MM.1S (cell line): ENCODE measurements around the gene CPEB4.

Experiments used
- DNase-seq: peaks from one replicate; pipeline ENCODE4 v3.0.0-alpha.2; 2015
- H2AFZ ChIP-seq: fragments of 300-600 bp; sonication (generic); 2 replicates; pipeline ENCODE4 v1.6.0; 2016; ENCODE audit warnings: antibody characterized with exemption, low read length
- H3F3A ChIP-seq: fragments of 300-600 bp; sonication (generic); 2 replicates; pipeline ENCODE4 v1.6.1; 2016; ENCODE audit warnings: mild to moderate bottlenecking, antibody characterized with exemption, low read length, moderate library complexity, mixed read lengths; ENCODE audit not compliant: insufficient read depth
- H3K27ac ChIP-seq: fragments of 300-600 bp; sonication (generic); 2 replicates; pipeline ENCODE4 v1.5.1; 2016; ENCODE audit warnings: mild to moderate bottlenecking, low read length
- H3K27me3 ChIP-seq: fragments of 300-600 bp; sonication (generic); replicated peaks from 2 replicates; pipeline ENCODE4 v1.6.0; 2016; ENCODE audit warnings: low read length; ENCODE audit not compliant: insufficient read depth
- H3K36me3 ChIP-seq: fragments of 300-600 bp; sonication (generic); replicated peaks from 2 replicates; pipeline ENCODE4 v1.6.1; 2016; ENCODE audit warnings: mild to moderate bottlenecking, low read length, mixed read lengths; ENCODE audit not compliant: insufficient read depth
- H3K4me1 ChIP-seq: fragments of 300-600 bp; sonication (generic); 2 replicates; pipeline ENCODE4 v1.6.1; 2016; ENCODE audit warnings: low read length, mixed read lengths
- H3K4me2 ChIP-seq: fragments of 300-600 bp; sonication (generic); 2 replicates; pipeline ENCODE4 v1.6.0; 2016; ENCODE audit warnings: low read depth, low read length
- H3K4me3 ChIP-seq: fragments of 300-600 bp; sonication (generic); 2 replicates; pipeline ENCODE4 v1.5.1; 2016; ENCODE audit warnings: low read length, mixed read lengths
- H3K79me2 ChIP-seq: fragments of 300-600 bp; sonication (generic); 2 replicates; pipeline ENCODE4 v1.6.1; 2016; ENCODE audit warnings: mixed run types, low read length, mixed read lengths
- H3K9ac ChIP-seq: fragments of 300-600 bp; sonication (generic); 2 replicates; pipeline ENCODE4 v1.6.1; 2016; ENCODE audit warnings: low read length, mixed read lengths
- H3K9me2 ChIP-seq: fragments of 300-600 bp; sonication (generic); replicated peaks from 2 replicates; pipeline ENCODE4 v1.6.1; 2016; ENCODE audit warnings: mild to moderate bottlenecking, low read length, mixed read lengths; ENCODE audit not compliant: insufficient read depth
- H3K9me3 ChIP-seq: fragments of 300-600 bp; sonication (generic); replicated peaks from 2 replicates; pipeline ENCODE4 v1.6.1; 2016; ENCODE audit warnings: mild to moderate bottlenecking, low read length, mixed read lengths; ENCODE audit not compliant: insufficient read depth
- H4K20me1 ChIP-seq: fragments of 300-600 bp; sonication (generic); 2 replicates; pipeline ENCODE4 v1.6.1; 2016; ENCODE audit warnings: mild to moderate bottlenecking, low read length, moderate library complexity, mixed read lengths; ENCODE audit not compliant: insufficient read depth
- EZH2 ChIP-seq: fragments of 300-600 bp; sonication (generic); optimal IDR thresholded peaks from 2 replicates; pipeline ENCODE3; 2017; ENCODE audit warnings: low read depth, mild to moderate bottlenecking, antibody characterized with exemption, low read length, mixed read lengths
- EZH2phosphoT487 ChIP-seq: fragments of 300-600 bp; sonication (generic); IDR thresholded peaks from 2 replicates; pipeline ENCODE4 v1.6.1; 2018; ENCODE audit warnings: antibody characterized with exemption, low read length
- TF ChIP-seq, protein P1 (sequence below): fragments of 300-600 bp; sonication (generic); IDR thresholded peaks from 2 replicates; pipeline ENCODE4 v1.5.1; 2016; ENCODE audit warnings: antibody characterized with exemption, low read length, mixed read lengths

CPEB4 gene

DNA sequence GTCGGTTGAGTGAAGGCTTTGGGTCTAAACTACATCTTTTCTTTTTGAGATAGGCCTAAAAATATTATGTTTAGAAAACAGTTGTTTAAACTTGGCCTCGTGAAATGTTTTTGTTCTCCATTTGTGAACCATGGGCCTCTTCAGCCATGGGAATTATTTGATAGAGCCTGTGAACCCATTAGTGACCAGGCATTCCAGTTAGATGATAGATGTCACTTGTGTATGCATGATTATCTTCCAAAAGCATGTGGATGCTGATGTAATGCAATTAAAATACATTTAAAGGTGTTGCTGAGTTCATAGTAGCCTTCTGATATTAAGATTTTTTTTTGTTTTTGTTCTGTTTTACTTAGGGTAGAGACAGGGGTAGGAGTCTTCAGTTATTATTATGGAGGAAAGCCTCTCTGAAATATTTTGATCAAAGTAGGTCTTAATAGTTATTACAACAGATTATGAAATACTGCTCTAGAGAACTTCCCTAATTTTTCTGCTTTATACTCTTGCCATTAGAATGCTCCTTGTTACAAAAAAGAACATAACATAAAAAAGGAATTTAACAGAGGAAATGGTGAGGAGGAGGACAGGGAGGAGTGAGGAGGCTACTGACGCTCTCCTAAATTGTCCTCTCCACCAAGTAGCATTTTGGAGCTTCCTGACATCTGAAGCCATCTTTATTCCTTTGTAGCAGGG is 32.9 kb downstream of the CPEB4 start:
- no peak overlapping the region for H3K27ac ChIP-seq

DNA sequence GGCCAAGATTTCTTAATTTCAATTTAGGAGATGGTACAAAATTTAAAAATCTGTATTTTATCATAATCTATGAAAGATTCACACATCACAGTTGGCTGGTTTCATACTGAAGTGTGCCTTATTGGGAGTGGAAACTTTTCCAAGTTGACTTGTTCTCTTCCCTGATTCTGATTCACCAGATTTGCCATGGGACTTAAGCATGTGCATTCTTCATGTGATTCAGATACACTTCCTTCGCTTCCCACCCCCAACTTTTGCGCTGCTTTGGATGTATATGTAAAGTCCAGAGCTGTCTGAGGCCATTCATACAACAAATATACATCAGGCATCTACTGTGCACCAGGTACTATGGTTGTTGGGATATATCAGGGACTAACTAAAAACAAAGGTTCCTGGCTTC is 34.4 kb downstream of the CPEB4 start:
- Histone ChIP-seq H3K27ac (peak overlapping the region; percentile 81; the same call in 1 of the 2 replicates), H3K9ac (no peak overlapping the region), H3K4me3 (no peak overlapping the region), H3K9me2 (no peaks in the 10 kb centered on the region), H3K27me3 (no peaks in the 10 kb centered on the region), H3K79me2 (peaks cover 98% of the 10 kb centered on the region), H3F3A (peaks cover 40% of the 10 kb centered on the region), H2AFZ (no peak overlapping the region), H3K36me3 (no peaks in the 10 kb centered on the region; the same call in 1 of the 2 replicates), H4K20me1 (no peaks in the 10 kb centered on the region), H3K4me2 (peak overlapping the region; percentile 27; the same call in 1 of the 2 replicates), H3K4me1 (peaks cover 76% of the 10 kb centered on the region), H3K9me3 (no peaks in the 10 kb centered on the region)
- TF ChIP-seq, protein P1, sequence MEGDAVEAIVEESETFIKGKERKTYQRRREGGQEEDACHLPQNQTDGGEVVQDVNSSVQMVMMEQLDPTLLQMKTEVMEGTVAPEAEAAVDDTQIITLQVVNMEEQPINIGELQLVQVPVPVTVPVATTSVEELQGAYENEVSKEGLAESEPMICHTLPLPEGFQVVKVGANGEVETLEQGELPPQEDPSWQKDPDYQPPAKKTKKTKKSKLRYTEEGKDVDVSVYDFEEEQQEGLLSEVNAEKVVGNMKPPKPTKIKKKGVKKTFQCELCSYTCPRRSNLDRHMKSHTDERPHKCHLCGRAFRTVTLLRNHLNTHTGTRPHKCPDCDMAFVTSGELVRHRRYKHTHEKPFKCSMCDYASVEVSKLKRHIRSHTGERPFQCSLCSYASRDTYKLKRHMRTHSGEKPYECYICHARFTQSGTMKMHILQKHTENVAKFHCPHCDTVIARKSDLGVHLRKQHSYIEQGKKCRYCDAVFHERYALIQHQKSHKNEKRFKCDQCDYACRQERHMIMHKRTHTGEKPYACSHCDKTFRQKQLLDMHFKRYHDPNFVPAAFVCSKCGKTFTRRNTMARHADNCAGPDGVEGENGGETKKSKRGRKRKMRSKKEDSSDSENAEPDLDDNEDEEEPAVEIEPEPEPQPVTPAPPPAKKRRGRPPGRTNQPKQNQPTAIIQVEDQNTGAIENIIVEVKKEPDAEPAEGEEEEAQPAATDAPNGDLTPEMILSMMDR = no peak
- TF ChIP-seq EZH2phosphoT487 (no peak), EZH2 (no peak)
- no peak for DNase-seq

More for the DNA sequence above, 32.9 kb downstream of the CPEB4 start:
- Histone ChIP-seq H2AFZ (no peak overlapping the region), H3K9me2 (no peaks in the 10 kb centered on the region), H3K27me3 (no peaks in the 10 kb centered on the region), H3K79me2 (peaks cover 98% of the 10 kb centered on the region), H3K4me3 (no peak overlapping the region), H3K4me2 (no peak overlapping the region), H3F3A (peaks cover 32% of the 10 kb centered on the region), H3K4me1 (peaks cover 66% of the 10 kb centered on the region), H3K36me3 (no peaks in the 10 kb centered on the region; the same call in 1 of the 2 replicates), H3K9me3 (no peaks in the 10 kb centered on the region), H3K9ac (no peak overlapping the region), H4K20me1 (no peaks in the 10 kb centered on the region)
- DNase-seq = no peak
- TF ChIP-seq EZH2 (no peak), EZH2phosphoT487 (no peak)
- TF ChIP-seq, protein P1 = no peak

DNA sequence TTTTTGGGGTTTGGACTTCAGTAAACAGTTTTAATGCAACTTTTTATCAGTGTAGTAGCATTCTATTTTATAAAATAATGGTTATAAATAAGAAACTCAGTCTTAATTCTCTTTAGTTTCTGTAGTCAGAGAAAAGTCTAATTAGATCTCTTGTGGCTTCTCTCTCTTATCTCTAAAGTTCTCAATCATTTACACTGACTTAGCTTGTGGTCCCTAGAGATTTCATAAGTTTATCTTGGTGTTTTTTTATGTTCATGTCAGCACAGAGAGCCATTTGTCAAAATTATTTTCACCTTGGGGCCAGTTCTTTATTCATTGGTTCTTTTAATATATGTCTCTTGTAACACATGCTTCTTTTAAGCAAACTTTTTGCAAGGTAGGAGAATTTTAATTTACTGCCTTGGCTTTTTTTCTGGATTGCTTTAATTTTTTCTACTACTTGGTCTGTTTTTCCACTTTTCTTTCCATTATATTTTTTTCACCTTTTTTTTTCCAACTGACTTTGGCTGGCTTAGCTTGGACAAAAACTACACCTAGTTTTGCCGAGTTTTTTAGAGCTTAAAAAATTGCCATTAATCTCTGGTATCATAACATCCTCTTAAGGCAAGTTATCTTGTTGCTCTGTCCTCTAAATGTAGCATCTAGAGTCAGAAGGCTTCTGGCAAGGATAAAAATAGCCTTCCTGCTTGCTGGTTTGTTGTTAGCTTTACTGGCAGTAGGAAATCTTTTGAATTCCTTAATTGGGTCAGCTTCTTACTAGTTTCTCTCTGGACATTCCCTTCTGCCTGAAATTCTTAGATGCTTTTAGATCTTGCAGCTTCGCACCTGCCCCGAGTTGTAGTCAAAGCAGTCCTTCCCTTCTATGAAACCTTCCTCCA is 35.3 kb downstream of the CPEB4 start:
- peaks cover 49% of the 10 kb centered on the region for H3F3A ChIP-seq
- peak overlapping the region; percentile 17; the same call in 1 of the 2 replicates for H3K9ac ChIP-seq
- H2AFZ ChIP-seq = no peak overlapping the region
- TF ChIP-seq EZH2 = no peak
- TF ChIP-seq, protein P1 = no peak
- no peak for TF ChIP-seq EZH2phosphoT487
- no peaks in the 10 kb centered on the region for H3K9me3 ChIP-seq
- H4K20me1 ChIP-seq = no peaks in the 10 kb centered on the region
- H3K27me3 ChIP-seq = no peaks in the 10 kb centered on the region
- DNase-seq = no peak
- H3K9me2 ChIP-seq = no peaks in the 10 kb centered on the region
- peaks cover 85% of the 10 kb centered on the region for H3K4me1 ChIP-seq
- H3K4me3 ChIP-seq = no peak overlapping the region
- peak overlapping the region; percentile 52 for H3K4me2 ChIP-seq
- H3K79me2 ChIP-seq = peaks cover 98% of the 10 kb centered on the region
- H3K36me3 ChIP-seq = no peaks in the 10 kb centered on the region; the same call in 1 of the 2 replicates
- H3K27ac ChIP-seq = peak overlapping the region; percentile 81; the same call in 1 of the 2 replicates
